GM13976 (cell line): ENCODE measurements around the gene PRKAG2.

Experiments
- DNase-seq: peaks from one replicate; pipeline ENCODE4 v3.0.0; 2012; ENCODE audit warnings: low spot score
- in situ Hi-C: fragments of 300-500 bp; cut with MboI; formaldehyde crosslinking; loops from one replicate; pipeline ENCODE4 v1.12.0; 2022; ENCODE audit warnings: low sequenced_read_pairs, mixed read lengths, inconsistent platforms; ENCODE audit not compliant: unreplicated experiment
- TF ChIP-seq, protein P1 (sequence below): IDR thresholded peaks from 2 replicates; pipeline ENCODE4 v1.5.1; 2012; ENCODE audit warnings: borderline replicate concordance, mild to moderate bottlenecking; ENCODE audit not compliant: insufficient read depth; ENCODE audit errors: extremely low read depth, missing control alignments, control extremely low read depth

PRKAG2 gene

DNA sequence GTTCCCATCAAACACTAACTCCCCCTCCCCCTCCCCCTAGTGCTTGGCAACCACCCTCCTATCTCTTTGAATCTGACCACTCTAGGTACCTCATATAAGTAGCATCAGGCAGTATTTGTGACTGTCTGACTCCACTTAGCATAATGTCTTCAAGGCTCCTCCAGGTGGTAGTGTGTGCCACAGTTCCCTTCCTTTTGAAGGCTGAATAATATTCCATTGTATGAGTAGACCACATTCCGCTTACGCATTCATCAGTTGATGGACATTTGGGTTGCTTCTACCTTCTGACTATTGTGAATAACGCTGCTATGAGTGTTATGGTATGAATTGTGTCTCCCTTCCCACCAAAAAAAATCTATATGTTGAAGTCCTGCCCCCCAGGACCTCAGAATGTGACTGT is 89.6 kb downstream of the PRKAG2 start:
- in situ Hi-C loops = no loop called here
- TF ChIP-seq, protein P1, sequence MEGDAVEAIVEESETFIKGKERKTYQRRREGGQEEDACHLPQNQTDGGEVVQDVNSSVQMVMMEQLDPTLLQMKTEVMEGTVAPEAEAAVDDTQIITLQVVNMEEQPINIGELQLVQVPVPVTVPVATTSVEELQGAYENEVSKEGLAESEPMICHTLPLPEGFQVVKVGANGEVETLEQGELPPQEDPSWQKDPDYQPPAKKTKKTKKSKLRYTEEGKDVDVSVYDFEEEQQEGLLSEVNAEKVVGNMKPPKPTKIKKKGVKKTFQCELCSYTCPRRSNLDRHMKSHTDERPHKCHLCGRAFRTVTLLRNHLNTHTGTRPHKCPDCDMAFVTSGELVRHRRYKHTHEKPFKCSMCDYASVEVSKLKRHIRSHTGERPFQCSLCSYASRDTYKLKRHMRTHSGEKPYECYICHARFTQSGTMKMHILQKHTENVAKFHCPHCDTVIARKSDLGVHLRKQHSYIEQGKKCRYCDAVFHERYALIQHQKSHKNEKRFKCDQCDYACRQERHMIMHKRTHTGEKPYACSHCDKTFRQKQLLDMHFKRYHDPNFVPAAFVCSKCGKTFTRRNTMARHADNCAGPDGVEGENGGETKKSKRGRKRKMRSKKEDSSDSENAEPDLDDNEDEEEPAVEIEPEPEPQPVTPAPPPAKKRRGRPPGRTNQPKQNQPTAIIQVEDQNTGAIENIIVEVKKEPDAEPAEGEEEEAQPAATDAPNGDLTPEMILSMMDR = no peak
- DNase-seq = no peak

DNA sequence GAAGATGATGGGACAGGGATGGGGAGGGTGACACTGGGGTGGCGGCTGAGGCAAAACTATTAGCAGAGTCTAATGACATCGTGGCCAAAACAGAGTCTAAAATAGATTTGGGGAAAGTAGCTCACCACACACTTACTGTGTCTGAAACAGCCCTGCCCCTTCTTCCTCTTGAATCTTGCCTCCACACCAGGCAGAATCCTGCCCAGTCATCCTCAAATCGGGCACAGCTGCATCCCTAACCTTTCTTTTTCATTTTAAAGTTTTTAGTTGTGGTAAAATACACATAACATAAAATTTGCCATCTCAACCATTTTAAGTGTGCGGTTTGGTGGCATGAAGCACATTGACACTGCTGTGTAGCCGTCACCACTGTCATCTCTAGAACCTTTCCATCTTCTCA is 90.0 kb downstream of the PRKAG2 start:
- TF ChIP-seq, protein P1 = no peak
- in situ Hi-C loops = no loop called here
- no peak for DNase-seq

DNA sequence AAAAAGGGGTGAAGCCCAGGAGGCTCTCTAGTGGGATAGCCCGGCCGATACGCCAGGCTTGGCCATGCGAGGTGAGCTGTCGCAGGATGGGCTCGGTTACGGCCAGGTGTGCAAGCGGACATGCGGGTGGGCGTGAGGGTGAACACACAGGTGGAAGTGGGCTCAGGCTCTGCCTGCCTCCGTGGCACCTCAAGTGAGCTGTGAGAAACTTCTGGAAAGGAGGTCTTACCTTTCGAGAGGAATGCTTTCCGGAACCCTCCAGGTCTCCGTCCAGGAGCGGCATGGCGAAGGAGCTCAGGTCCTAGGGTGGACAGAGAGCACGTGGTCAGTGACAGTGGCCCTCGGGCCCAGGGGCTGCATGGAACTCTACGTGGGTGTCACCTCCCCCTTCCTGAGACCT is 90.7 kb downstream of the PRKAG2 start:
- TF ChIP-seq, protein P1 = no peak
- no peak for DNase-seq
- in situ Hi-C loops = no loop called here

DNA sequence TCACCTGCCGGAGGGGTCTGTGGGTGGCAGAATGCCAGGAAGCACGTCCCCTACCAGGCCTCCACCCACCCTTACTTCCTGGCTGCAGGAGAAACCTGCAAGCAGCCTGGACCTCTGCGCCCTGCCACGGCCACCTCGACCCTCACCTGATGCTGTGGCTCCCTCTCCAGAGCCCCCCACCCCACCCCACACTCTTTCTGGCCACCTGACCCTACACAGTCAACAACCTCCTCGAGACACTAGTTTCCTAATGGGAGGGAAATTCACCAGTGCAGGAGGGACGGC is 91.3 kb downstream of the PRKAG2 start:
- in situ Hi-C loops = no loop called here
- no peak for DNase-seq
- TF ChIP-seq, protein P1 = no peak

DNA sequence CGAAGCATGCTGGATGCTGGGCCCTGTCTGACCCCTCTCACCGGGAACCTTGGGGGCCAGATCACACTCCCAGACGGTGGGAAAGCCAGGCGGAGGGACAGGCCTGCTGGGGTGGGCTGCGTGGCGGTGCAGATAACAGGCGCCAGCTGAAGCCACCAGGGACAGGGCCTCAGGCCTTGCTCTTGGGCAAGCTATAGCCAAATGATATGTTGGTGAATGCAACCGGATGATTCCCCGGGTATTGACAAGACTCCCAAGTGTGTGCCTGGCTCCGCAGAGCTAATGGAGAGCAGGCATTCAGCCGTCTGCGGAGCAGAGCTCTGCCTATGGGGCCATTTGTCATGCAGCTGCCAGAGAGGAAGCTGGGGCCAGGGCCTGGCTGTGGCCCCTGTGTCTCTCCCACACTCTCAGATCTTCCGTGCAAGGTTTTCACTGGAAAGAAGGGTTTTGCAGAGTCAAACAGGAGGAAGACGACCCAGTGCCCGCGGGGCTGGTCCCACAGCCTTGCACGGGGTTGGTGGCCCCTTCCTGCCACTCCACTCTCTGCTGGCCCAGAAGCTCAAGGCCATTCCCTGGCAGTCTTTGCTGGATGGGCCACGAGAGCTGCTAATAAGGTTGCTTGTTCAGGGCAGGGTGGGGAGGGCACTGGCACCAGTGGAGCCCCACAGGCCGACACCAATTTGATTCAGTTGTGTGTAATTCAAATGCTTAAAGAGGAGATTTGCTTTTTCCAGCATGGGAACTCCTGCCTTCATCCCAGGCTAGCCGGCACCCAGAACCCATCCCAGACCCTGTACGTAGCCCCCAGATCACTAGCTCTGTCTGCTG is 91.8 kb downstream of the PRKAG2 start:
- no peak for DNase-seq
- in situ Hi-C loops = no loop called here
- TF ChIP-seq, protein P1 = no peak

DNA sequence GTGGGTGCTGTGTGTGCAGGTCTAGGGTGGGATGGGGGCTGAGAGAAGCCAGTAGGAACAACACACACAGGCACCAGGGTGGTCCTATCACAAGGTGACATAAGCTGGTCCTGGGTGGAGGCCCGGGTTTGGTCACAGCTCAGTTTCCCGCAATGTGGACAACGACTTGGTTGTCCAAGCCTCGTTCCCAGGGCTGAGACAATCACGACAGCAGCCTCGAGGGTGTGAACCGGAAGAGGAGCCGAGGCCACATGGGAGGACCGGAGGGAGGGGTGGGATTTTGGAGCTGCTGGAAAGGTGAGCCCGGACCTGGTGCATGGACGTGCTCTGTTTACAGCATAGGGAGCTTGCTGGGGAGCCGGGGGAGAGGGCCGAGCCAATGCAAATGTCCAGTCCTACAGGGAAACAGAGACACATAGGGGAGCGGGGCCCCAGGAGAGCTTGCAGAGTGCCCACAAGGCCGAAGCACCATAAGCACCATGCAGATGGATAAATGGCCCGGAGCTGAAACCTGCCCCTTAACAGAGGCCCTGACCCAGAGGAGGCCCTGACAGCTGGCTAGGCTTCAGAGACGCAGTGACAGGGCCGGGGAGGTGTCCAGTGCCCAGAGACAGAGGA is 92.8 kb downstream of the PRKAG2 start:
- in situ Hi-C loops = no loop called here
- TF ChIP-seq, protein P1 = no peak
- no peak for DNase-seq
